HCT116 (cell line): ENCODE data around the gene TNFRSF18.

Experiments used
- JUND ChIP-seq: IDR thresholded peaks from 2 replicates; pipeline ENCODE4 v1.6.1; 2012
- POLR2A ChIP-seq: IDR thresholded peaks from 2 replicates; pipeline ENCODE4 v1.7.0; 2011; ENCODE audit warnings: borderline replicate concordance; ENCODE audit not compliant: insufficient read depth, insufficient read length; ENCODE audit errors: extremely low read depth
- TF ChIP-seq, protein P1 (sequence below), 3 experiments: fragments of 200-600 bp in 1 of 3; sonication (generic) in 1 of 3; IDR thresholded peaks in 2 of 3; conservative IDR thresholded peaks in 1 of 3; 2 replicates each; pipeline ENCODE4 v1.5.1; 2012 to 2017; ENCODE audit warnings: low read depth in 2 of 3, low read length in 2 of 3, antibody characterized with exemption in 1 of 3, borderline replicate concordance in 1 of 3, control low read depth in 1 of 3, mild to moderate bottlenecking in 1 of 3, mixed read lengths in 1 of 3, mixed run types in 1 of 3, moderate library complexity in 1 of 3; ENCODE audit not compliant: insufficient read depth in 1 of 3
- TF ChIP-seq, protein P2 (sequence below): IDR thresholded peaks from 2 replicates; pipeline ENCODE4 v1.6.1; 2011; ENCODE audit warnings: mild to moderate bottlenecking, low read length, moderate library complexity; ENCODE audit not compliant: insufficient replicate concordance; ENCODE audit errors: extremely low read depth

DNA sequence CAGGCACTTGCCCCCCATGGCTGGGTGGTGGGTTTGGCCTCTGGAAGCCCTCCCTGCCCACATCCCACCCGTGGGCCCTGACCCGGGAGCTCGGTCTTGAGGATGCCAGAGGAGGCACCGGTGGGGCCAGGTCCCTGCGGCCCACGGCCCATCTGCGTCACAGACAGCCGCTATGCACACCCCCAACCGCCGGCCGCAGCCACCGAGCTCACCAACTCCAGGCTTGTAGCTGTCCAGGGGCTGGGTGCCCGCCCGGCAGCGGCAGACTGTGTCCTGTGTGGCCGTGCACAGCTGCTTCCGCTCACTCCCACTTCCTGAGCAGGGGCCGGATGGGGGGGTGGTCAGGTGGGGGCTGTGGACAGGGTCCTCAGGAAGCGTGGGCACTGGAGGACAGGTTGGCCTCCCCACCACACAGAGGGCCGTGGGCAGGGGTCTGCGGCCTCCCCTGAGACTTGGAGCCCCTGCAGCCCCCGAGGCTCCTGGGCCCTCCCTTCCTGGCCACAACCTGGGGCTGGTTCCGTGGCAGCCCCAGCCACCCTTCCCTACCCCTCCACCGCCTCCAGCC lies 6.5 kb upstream of the TNFRSF18 start:
- TF ChIP-seq POLR2A (no peak), JUND (no peak)
- TF ChIP-seq, protein P1, sequence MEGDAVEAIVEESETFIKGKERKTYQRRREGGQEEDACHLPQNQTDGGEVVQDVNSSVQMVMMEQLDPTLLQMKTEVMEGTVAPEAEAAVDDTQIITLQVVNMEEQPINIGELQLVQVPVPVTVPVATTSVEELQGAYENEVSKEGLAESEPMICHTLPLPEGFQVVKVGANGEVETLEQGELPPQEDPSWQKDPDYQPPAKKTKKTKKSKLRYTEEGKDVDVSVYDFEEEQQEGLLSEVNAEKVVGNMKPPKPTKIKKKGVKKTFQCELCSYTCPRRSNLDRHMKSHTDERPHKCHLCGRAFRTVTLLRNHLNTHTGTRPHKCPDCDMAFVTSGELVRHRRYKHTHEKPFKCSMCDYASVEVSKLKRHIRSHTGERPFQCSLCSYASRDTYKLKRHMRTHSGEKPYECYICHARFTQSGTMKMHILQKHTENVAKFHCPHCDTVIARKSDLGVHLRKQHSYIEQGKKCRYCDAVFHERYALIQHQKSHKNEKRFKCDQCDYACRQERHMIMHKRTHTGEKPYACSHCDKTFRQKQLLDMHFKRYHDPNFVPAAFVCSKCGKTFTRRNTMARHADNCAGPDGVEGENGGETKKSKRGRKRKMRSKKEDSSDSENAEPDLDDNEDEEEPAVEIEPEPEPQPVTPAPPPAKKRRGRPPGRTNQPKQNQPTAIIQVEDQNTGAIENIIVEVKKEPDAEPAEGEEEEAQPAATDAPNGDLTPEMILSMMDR (IDR thresholded peaks at IDR 0.05 in 2 of 3, conservative IDR thresholded peaks at IDR 0.05 in 1 of 3; ENCODE audit: borderline replicate concordance in 1 of 3, insufficient read depth in 1 of 3, low read depth in 2 of 3, low read length in 2 of 3): no peak
- TF ChIP-seq, protein P2, sequence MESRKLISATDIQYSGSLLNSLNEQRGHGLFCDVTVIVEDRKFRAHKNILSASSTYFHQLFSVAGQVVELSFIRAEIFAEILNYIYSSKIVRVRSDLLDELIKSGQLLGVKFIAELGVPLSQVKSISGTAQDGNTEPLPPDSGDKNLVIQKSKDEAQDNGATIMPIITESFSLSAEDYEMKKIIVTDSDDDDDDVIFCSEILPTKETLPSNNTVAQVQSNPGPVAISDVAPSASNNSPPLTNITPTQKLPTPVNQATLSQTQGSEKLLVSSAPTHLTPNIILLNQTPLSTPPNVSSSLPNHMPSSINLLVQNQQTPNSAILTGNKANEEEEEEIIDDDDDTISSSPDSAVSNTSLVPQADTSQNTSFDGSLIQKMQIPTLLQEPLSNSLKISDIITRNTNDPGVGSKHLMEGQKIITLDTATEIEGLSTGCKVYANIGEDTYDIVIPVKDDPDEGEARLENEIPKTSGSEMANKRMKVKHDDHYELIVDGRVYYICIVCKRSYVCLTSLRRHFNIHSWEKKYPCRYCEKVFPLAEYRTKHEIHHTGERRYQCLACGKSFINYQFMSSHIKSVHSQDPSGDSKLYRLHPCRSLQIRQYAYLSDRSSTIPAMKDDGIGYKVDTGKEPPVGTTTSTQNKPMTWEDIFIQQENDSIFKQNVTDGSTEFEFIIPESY: no peak
